K562 (cell line): ENCODE measurements around the gene ARL5C. TPM values are rescaled to one million over a fixed set of nuclear protein-coding genes. Genes with fewer than 3 reads are reported as not detected.
A peak's percentile ranks its signal among the peaks of the same experiment; 100 is the strongest.

Experiments
- ATF7 ChIP-seq: fragments of 450-650 bp; IDR thresholded peaks from 2 replicates; pipeline ENCODE4 v1.7.1; 2014; ENCODE audit warnings: mild to moderate bottlenecking, moderate library complexity
- BMI1 ChIP-seq: fragments of 150-350 bp; IDR thresholded peaks from 2 replicates; pipeline ENCODE4 v1.6.1; 2014; ENCODE audit warnings: low read length
- CCNT2 ChIP-seq: IDR thresholded peaks from 2 replicates; pipeline ENCODE4 v1.6.1; 2011; ENCODE audit warnings: borderline replicate concordance, low read depth, mild to moderate bottlenecking, moderate library complexity, mixed read lengths, low read length; ENCODE audit not compliant: insufficient read length; ENCODE audit errors: extremely low read depth
- CEBPB ChIP-seq: fragments of 450-650 bp; IDR thresholded peaks from 2 replicates; pipeline ENCODE4 v1.6.1; 2016; ENCODE audit warnings: missing genetic modification characterization, missing compliant biosample characterization
- CREB1 ChIP-seq, 2 experiments: sonication (generic) in 1 of 2; formaldehyde crosslinking in 1 of 2; IDR thresholded peaks; 2 replicates each; pipeline versions ENCODE4 v1.6.1 to v1.8.0; 2012 to 2022; ENCODE audit warnings: inconsistent platforms in 1 of 2, mild to moderate bottlenecking in 1 of 2, missing genetic modification reagents in 1 of 2, moderate library complexity in 1 of 2
- ETV6 ChIP-seq, 3 experiments: fragments of 150-350 bp in 1 of 3; sonication (generic) in 1 of 3; formaldehyde crosslinking in 1 of 3; IDR thresholded peaks; 2 replicates each; pipeline versions ENCODE4 v1.6.1 to v1.8.0; 2014 to 2022; ENCODE audit warnings: borderline replicate concordance in 2 of 3, low read depth in 2 of 3, antibody characterized with exemption in 1 of 3, low read length in 1 of 3, mild to moderate bottlenecking in 1 of 3, missing genetic modification reagents in 1 of 3
- FOS ChIP-seq: IDR thresholded peaks from 3 replicates; pipeline ENCODE4 v1.6.1; 2011; ENCODE audit not compliant: insufficient read length; ENCODE audit errors: extremely low read depth
- KDM2B ChIP-seq: fragments of 250-450 bp; sonication (Bioruptor Pico); IDR thresholded peaks from 2 replicates; pipeline ENCODE4 v1.8.0; 2021; ENCODE audit warnings: mild to moderate bottlenecking, moderate library complexity
- SMARCA4 ChIP-seq: fragments of 450-650 bp; IDR thresholded peaks from 2 replicates; pipeline ENCODE4 v1.6.1; 2016
- TBL1XR1 ChIP-seq, 2 experiments: IDR thresholded peaks; 2 replicates each; pipeline ENCODE4 v1.6.1; 2012; ENCODE audit warnings: improper control_type of control experiment in 2 of 2, low read length in 2 of 2, mild to moderate bottlenecking in 1 of 2
- TCF15 ChIP-seq: fragments of 250-450 bp; sonication (Bioruptor Pico); IDR thresholded peaks from 2 replicates; pipeline ENCODE4 v1.8.0; 2022; ENCODE audit warnings: moderate library complexity, mild to moderate bottlenecking, inconsistent platforms
- TFAM ChIP-seq: fragments of 250-450 bp; sonication (Bioruptor Pico); conservative IDR thresholded peaks from 2 replicates; pipeline ENCODE4 v1.5.0; 2021; ENCODE audit warnings: mild to moderate bottlenecking, moderate library complexity
- ZC3H8 ChIP-seq: fragments of 450-650 bp; IDR thresholded peaks from 2 replicates; pipeline ENCODE4 v1.6.1; 2017
- ZNF24 ChIP-seq: fragments of 450-650 bp; IDR thresholded peaks from 2 replicates; pipeline ENCODE4 v1.6.1; 2016
- ZNF407 ChIP-seq: fragments of 450-650 bp; IDR thresholded peaks from 2 replicates; pipeline ENCODE4 v1.6.1; 2016; ENCODE audit warnings: low read depth
- ZNF75A ChIP-seq: fragments of 450-650 bp; formaldehyde crosslinking; IDR thresholded peaks from 2 replicates; pipeline ENCODE4 v1.4.0; 2020; ENCODE audit warnings: mild to moderate bottlenecking
- polyA plus RNA-seq, 8 experiments: library from polyadenylated mRNA; depleted of rRNA in 4 of 8; stranded (reverse) in 5 of 8; unstranded in 3 of 8; fragments of >200 nt; fragmentation: Nextera tagmentation in 2 of 8; fragmentation: Illumina TruSeq in 1 of 8; extraction: Ambion mirVana in 2 of 8; extraction: Trizol in 1 of 8; gene quantifications; 2 replicates each; pipeline versions ENCODE4 v1.2.1 to v1.2.3, GENCODE V29; 2011 to 2014; ENCODE audit warnings: inconsistent platforms in 1 of 8, missing spikeins in 1 of 8
- total RNA-seq, 7 experiments: library from RNA; depleted of rRNA in 6 of 7; stranded (reverse); fragments of >200 nt in 6 of 7; fragmentation: Illumina TruSeq in 2 of 7; extraction: Trizol in 2 of 7; gene quantifications; 2 replicates each; pipeline versions ENCODE4 v1.2.1 to v1.2.3, GENCODE V29; 2011 to 2021; ENCODE audit warnings: low replicate concordance in 1 of 7
- TF ChIP-seq, protein P1 (sequence below): fragments of 250-450 bp; sonication (Bioruptor Pico); IDR thresholded peaks from 2 replicates; pipeline ENCODE4 v1.4.0; 2020; ENCODE audit warnings: mild to moderate bottlenecking, moderate library complexity

ARL5C gene
- total and polyA plus RNA-seq, 9 of the 15 experiments (the other 6 are each of a cell fraction or from before 2014, with no cell fraction given) = not detected

DNA sequence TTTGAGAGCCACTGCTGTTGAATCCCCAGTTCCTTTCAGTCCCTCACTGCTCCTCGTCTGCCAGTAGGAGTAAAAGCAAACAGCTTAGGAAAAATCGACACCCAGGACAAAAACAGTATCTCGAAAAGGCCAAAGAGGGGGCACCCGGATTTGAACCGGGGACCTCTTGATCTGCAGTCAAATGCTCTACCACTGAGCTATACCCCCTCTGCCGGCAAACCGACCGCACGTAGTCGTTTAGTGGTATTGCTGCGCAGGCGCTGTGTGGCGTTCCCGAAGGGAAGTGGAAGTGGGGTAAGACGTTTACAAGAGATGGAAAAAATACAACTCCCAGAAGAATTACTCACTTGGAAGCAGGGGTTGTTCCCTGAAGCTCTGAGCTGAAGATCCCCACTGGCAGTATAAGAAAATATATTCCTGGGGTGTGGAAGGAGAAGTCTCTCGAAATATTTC lies 12.3 kb downstream of the ARL5C start (continued):
- TF ChIP-seq ZNF407 = peak; percentile 70; the same call in 1 of the 2 replicates
- TF ChIP-seq ZNF24 = peak; percentile 61; the same call in 1 of the 2 replicates
- no peak for TF ChIP-seq ZC3H8
- peak in 1 of 2 experiments; percentile 93; a peak in 2 of 4 replicates for TF ChIP-seq TBL1XR1 (IDR thresholded peaks at IDR 0.05; ENCODE audit: low read length in 2 of 2)
- no peak for TF ChIP-seq CREB1 (IDR thresholded peaks at IDR 0.05)
- no peak for TF ChIP-seq CREB1 (CRISPR knock-in tag; IDR thresholded peaks at IDR 0.05)
- TF ChIP-seq ETV6 (IDR thresholded peaks at IDR 0.05; ENCODE audit: borderline replicate concordance in 1 of 2, low read depth in 2 of 2, low read length in 1 of 2) = no peak
- TF ChIP-seq ETV6 (CRISPR knock-in tag; IDR thresholded peaks at IDR 0.05; ENCODE audit: borderline replicate concordance) = no peak
- no peak for TF ChIP-seq BMI1
- no peak for TF ChIP-seq SMARCA4
- TF ChIP-seq CEBPB (tag) = no peak
- 0 out of 2 replicates have a peak, but pooled peaks have one; percentile 22 for TF ChIP-seq TCF15 (CRISPR knock-in tag)
- no peak for TF ChIP-seq TFAM (CRISPR knock-in tag)
- TF ChIP-seq ATF7 = no peak; the same call in 1 of the 2 replicates
- TF ChIP-seq CCNT2 = no peak
- TF ChIP-seq KDM2B (CRISPR knock-in tag) = peak; percentile 22; the same call in 1 of the 2 replicates
- peak; percentile 4 for TF ChIP-seq FOS
- TF ChIP-seq, protein P1, sequence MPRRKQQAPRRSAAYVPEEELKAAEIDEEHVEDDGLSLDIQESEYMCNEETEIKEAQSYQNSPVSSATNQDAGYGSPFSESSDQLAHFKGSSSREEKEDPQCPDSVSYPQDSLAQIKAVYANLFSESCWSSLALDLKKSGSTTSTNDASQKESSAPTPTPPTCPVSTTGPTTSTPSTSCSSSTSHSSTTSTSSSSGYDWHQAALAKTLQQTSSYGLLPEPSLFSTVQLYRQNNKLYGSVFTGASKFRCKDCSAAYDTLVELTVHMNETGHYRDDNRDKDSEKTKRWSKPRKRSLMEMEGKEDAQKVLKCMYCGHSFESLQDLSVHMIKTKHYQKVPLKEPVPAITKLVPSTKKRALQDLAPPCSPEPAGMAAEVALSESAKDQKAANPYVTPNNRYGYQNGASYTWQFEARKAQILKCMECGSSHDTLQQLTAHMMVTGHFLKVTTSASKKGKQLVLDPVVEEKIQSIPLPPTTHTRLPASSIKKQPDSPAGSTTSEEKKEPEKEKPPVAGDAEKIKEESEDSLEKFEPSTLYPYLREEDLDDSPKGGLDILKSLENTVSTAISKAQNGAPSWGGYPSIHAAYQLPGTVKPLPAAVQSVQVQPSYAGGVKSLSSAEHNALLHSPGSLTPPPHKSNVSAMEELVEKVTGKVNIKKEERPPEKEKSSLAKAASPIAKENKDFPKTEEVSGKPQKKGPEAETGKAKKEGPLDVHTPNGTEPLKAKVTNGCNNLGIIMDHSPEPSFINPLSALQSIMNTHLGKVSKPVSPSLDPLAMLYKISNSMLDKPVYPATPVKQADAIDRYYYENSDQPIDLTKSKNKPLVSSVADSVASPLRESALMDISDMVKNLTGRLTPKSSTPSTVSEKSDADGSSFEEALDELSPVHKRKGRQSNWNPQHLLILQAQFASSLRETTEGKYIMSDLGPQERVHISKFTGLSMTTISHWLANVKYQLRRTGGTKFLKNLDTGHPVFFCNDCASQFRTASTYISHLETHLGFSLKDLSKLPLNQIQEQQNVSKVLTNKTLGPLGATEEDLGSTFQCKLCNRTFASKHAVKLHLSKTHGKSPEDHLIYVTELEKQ (CRISPR knock-in tag) = no peak
- TF ChIP-seq ZNF75A (CRISPR knock-in tag) = no peak
